NCI-H1417 (cell line): ENCODE measurements around the gene CRMP1.

Source experiments
- DNase-seq, 3 experiments: peaks; one replicate each; lab custom pipeline; 2025; lab: John Stamatoyannopoulos, UW

CRMP1 gene

DNA sequence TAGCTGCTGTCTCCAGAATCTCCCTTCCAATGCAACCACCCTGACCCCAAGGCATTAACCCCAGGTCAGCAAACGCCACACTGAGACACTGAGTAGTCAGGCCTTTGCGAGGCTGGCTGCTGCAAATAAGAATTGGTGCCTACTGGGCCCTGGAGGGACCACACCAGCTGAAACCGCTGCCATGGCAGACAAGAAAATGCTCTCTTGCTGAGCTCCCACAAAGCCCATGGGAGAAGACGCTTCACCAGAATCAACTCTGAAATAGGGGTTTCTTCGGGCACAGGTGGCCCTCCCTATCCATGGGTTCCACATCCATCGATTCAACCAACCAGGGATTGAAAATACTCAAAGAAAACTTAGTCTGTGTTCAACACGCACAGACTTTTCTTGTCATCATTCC is 26.7 kb upstream of the CRMP1 start:
- no peak for DNase-seq

DNA sequence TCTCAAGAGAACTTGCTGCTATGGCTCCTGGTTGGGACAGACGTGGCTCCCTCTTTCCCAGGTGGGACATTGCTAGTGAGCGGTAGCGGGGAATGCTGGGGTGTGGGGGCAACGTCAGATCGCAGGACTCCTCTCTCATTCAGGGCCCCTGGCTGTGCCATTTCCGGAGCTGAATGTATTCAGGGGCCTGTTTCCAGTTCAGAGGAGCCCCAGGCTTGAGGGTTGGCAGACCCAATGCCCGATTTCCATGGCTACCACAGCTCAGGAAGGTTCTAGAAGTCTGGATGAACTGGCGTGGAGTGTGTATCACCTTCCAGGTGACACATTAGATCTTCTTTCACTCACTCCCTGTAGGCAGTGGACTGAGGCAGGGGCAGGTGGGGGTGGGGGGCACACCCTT is 26.2 kb upstream of the CRMP1 start:
- DNase-seq, result no peak

DNA sequence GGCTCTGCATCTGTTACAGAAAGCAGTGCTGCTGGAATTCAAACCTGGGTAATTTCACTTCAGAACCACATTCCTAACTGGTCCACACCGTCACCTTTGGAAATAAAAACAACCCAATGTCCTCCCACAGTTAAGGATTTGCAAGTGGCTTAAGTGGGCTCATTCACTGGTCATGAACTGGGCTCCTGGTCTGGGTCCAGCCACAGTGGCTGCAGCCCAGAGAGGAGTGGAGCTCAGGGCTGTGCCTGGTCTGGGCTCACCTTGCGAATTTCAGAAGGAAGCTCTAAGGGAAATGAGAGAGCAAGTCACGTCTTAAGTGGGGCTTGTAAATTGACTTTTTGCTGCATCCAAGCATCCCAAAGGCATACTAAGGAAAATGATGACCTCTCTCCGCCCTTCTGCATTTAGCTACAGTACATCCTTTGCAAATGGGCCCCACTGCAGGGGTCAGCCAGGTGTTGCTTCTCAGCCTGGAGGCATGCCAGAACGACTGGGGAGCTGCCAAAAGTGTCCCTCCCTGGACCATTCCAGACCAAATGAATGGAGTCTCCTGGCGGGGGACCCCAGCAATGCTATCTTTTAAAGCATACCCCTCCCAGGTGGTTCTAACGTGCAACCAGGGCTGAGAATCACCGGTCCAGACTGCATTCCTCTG is 25.6 kb upstream of the CRMP1 start:
- no peak for DNase-seq

DNA sequence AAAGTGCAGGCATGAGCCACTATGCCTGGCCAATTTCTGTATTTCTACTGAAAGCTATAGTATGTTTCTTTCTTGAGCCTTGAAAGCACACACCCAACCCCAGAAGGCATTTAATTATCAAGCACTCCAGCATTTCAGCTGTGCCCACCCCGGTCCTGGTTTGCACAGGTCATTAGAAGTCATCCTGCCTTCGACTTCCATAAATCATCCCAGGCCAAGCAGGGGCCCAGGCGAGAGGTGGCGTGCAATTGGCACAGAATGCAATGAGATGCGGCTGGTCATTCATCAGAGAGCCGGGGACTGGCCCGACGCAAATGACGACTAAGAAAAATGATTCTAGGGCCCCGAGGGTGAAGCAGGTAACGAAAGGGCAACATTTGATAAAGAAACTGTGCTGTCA is 24.8 kb upstream of the CRMP1 start:
- no peak for DNase-seq

DNA sequence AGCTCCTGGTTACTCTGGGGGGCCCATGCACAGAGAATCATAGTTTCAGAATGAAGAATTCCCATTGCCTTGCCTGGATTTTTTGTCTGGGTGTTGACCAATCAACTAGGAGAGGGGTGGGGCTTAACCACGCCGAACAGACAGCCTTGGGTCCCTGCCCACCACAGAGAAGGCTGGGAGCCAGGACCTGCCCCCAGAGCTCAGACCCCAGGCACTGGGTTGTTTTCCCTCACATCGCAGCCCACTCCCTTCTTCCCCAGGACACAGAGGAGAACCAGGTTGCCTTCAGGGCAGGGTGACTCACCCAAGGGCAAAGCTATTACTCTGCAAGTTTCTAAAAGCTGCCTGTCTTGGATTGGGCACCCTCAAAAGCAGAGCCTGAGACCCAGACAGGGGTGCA is 23.3 kb upstream of the CRMP1 start:
- no peak for DNase-seq

DNA sequence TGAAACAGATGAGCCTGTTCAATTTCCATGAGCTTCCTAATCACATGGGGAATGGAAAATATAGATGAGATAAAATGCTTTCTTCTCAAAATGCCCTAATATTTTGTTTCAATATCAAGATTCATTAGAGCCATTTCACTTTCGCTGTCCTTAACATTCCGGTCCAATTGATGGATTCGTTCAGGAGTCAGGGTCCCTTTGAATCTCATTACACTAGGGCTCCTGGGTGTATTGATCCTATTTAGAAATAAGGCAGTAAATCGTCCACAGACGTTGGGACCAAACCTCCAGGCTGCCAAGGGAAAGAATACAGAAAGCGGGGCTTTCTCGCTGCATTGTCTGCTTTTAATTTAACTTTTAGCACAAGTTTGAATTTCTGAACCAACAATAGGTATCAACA is 20.6 kb upstream of the CRMP1 start:
- no peak for DNase-seq

DNA sequence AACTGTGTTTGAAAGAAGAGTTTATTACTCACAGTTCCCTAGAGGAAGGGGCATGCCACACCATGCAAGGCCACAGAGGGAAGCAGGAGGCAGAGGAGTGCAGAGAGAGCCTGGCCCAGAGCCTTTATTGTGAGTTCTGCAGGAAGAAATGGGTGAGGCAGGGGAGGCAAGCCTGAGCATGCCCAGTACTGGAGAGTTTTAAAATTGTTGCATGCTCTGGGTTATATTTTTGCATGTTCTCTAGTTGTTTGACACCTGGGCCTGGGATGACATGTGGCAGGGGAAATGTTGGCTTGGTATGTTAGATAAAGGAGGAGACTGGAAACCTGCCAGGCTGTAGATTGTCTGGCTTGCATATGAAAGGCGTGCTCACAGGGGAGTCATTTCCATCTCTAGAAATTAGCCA is 19.7 kb upstream of the CRMP1 start:
- DNase-seq, result peak in 2 of 3 experiments; percentile 34 to 38

DNA sequence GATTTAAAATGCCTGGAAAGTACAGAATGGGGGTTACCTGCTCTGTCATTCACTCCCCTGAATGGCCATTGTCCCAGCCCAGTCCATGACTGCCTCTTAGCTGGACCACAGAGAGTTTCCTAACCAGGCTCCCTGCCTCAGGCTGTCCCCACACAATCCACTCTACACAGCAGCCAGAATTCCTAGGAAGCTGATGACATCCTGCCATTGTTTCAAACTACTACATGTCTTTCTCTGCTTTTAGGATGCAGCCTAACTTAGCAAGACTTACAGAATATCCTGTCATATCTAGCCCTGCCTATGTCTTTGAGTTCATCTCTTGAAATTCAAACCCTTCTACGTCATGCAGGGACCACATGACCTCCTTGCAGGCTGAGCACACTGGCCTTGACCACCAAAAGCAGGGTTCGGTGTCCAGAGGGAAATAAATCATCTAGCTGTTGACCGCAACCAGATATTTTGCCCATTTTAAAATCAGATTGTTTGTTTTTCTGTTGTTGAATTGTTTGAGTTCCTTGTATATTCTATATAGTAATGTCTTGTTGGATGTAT is 16.1 kb upstream of the CRMP1 start:
- no peak for DNase-seq

DNA sequence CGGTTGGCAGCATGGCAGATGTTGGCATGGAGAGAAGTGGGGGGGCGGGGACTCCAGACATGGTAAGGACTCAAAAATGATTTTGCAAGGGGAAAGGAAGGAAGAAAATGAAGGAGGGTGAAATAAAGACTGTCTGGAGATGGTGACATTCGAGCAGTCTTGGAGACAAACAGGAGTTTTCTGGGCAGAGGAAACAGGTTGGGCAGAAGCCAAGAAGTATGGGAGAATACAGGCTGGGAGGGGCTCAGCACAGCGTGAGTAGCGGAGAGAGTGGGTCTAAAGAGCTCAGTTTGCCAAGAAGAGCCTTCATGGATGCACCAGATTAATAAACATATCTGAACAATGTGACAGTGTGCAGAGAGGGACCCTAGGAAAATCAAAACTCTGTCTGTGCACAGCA is 13.3 kb upstream of the CRMP1 start:
- no peak for DNase-seq

DNA sequence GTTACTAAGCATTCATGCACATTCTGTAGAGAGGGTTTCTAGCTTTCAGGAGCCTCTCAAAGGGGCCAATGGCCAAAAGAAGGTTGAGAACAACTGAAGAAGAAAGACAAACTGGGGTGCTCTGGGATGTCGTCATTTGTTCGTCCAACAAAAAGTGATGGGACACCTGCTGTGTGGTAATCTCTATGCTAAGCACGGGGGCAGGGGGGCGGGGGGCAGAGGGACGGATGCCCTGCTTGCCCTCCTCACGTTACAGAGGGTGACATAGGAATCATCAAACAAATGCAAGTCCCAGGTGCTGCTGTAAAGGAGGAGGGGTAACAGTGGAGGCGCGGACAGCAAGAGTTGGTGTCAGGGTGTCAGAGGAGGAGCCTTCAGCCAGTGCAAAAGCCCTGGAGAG is 12.8 kb upstream of the CRMP1 start:
- no peak for DNase-seq

DNA sequence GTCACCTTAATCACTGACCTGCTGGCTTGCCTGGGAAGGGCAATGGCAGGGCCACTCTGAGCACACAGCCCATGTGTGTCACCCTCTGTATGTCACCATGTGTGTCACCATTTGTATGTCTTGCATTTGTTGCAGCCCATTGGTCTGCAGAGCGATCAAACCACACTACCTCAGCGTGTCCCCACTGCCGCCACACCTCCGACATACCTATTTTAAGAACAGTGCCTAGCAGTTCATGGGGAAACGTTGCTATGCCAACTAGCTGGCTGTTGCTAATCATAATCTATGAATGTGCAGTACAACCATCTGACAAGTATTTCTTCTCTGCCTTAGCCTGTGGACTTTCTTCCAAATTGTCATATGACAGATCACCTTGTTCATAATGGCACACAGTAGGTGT is 8.0 kb upstream of the CRMP1 start:
- DNase-seq, result no peak

DNA sequence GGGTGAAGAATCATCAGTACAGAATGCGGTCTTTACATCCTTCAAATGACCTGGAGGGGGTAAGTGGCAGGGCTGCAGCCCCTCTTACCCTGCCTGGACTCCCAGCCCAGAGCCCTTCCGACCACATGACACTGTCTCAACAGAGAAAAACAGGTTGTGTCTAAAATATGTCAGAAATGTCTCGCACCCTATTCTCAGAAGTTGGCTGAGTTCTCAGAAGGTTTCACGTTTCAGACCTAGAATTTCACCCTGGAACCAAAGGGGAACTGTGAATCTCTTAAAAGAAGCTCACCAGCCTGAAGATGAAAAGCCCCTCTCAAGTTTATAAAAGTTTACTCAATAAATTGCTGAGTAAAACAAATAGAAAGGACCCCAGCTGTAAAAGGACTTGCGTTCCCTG is 7.0 kb upstream of the CRMP1 start:
- DNase-seq, result no peak

DNA sequence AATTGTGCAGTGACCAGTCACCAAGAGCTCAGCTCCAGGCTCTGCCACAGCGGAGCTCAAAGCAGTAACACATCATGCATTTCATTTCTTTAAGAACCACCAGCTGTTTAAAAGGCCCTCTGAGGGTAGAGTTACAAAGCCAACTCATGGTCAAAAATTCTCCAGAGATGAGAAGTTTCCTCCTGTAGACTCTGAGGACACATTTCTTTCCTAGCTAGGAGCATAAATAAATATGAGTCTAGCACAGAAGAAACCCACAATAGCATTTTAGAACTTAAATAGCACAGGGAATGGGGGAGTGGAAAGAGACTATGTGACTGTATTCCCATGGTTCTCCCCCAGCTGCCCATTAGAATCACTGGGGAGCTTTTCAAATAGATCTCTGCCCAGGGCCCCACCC is 6.5 kb upstream of the CRMP1 start:
- no peak for DNase-seq

DNA sequence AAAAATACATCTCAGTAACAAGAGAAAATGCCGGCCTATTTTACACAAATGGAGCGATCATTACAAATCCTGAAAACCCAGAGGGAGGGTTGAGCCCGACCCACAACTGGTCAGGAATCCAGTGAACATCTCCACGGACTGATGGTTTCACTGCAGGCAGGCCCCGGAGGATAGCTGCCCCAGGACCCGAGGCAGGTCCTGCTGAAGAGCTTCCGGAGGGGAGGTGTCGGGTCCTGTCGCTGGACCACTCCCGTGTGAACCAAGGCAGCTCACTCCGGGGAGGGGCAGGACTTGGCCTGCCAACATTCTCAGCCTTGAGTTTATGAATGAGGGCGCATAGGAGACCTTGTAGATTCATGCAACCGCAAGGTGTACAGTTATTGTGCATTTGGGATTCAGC is 4.8 kb upstream of the CRMP1 start:
- DNase-seq, result no peak

DNA sequence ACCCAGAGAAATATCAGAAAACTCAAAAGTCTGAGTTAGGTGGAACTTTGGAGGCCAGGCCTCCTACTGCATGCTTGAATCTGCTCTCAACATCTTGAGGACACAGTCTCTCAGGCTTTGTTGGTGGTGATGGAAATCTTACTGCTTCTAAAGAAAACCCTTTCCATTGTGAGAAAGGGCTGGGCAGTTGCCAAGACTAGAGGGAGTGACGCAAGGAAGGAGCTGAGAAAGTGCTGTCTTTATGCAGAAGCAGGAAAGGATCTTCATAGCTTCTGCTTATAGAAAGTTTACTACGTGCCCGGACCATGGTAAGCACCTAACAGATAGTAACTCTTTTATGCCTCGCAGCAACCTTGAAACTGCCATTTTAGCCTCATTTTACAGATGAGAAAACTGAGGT is 2.4 kb upstream of the CRMP1 start:
- DNase-seq, result no peak

DNA sequence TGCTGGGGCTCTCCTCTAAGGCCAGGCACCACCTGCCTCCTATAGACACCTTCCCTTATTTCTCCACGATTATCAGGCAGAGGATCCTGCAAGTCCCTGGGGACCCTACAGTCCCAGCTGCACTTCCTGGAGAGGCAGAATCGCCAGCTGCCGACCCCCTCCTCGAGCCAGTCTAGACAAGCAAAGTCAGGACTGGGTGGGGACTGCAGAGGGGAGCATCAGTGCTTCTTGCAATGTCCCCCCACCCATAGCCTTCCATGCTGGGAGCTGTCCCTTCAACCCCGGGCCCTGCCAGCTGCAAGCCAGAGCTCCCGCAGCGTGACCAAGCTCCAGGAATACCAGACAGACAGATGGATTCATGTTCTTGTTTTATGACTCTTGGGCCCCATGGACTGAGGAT is 1.4 kb upstream of the CRMP1 start:
- peak in 2 of 3 experiments; percentile 19 to 66 for DNase-seq

DNA sequence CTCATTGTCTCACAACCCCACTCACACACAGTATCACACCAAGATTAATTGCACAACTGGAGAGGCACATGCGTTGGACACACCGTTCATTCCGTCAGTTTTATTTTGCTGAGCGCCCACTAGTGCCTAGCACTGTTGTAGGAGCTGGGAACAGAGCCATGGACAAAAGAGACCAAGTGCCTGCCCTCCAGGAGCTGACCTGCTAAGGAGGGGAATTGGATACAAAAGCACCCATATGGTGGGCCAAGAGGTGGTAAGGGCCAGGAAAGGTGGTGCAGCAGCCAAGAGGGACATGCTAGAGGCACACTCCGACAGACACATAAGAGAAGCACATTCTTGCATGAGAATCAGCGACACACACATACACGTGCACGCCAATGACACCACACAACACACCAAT is 705 bp upstream of the CRMP1 start:
- no peak for DNase-seq

DNA sequence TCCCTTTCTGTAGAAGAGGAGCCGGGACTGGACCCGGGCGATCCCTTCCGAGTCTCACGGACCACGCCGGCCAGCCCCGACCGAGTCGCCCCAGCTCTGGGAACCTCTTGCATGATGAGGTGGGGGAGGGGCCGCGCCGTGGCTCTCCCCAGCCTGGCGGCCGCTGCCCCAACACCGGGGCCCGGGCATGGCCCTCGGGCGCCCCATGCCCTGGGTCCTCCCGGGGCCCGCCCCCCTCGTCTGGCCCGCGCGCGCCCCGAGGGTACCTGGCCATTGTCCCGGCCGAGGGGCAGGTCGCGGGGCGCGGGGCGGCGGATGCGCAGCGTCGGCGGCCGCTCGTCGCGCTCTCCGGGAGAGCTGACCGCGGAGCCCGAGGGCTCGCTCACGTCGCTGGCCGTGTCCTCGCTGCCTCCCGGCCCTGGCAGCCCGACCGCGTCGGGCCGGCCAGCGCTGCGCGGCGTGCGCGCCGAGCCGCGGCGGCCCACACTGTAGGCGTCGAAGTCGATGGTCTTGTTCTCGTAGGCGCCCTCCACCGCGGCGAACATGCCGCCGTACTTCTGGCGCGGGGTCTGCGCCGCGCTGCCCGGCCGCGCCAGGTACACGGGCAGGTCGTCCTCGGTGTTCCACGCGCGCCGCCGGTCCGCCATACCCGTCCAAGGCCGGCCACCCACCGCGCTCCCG is 423 bp downstream of the CRMP1 start:
- peak; percentile 38 to 72 (median 71) for DNase-seq

DNA sequence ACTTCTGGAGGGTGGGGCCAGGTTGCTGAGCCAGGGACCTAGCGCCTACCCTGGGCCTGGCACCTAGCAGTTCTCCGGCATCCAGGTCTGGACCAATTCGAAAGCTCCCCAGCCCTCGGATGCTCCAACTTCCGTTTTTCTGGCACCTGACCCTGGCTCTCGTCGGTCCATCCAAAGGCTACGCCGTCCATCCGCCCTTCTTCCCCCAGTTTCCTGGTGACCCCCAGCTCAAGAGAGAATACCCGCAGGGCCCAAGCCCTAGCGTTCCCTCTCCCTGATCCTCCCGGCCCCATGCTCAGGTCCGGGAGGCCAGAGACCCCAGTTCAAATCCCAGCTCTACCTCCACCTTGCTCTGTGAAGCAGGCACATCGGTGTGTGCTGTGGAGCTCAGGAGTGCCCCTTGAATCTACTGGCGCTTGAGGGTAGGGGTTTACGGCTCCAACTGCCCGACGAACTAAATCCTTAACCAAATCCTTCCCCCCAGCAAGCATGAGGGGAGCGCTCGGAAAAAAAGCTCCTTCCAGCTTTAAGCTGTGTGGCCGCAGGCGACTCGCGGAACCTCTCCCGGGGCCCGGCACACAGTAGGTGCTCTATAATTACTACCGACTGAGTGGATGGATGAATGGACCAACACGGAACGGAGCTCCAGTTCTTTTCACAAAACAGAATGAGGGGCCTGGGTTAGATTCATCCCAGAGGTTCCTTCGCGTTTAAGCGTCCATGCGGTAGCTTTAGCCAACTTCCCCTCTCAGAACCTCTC is 1.1 kb downstream of the CRMP1 start:
- peak; percentile 38 to 72 (median 63) for DNase-seq

DNA sequence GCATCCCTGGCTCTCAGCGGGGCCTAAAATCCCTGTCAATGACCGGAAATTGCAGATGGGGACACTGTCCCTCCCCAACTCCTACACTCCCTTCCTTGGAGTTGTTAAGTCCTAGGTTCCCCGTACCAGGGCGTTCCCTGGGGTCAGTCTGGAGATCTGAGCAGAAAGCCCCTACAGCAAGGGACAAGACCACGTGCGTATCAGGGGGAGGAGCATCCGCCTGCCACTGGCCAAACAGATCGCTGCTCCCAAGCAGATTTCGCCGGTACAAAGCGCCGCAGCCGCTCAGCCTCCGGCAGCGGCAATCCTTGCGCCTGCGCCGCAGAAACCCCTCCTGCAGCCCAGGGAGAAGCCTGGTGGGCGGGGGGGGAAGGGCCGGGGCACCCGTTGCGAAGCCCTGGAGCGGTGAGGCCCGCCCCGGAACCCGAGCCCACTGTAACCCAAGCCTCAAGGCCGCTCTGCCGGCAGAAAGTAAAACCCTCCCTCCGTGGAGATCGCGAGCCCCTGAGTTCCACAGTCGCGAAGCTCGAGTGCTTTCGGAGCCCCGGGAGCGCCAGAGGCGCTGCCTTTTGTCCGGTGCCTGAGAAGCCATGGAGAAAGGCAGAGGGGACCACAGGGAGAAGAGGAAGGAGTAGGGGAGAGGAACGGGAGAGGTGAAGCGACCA is 2.7 kb downstream of the CRMP1 start:
- DNase-seq, result peak; percentile 92 to 95 (median 94)

DNA sequence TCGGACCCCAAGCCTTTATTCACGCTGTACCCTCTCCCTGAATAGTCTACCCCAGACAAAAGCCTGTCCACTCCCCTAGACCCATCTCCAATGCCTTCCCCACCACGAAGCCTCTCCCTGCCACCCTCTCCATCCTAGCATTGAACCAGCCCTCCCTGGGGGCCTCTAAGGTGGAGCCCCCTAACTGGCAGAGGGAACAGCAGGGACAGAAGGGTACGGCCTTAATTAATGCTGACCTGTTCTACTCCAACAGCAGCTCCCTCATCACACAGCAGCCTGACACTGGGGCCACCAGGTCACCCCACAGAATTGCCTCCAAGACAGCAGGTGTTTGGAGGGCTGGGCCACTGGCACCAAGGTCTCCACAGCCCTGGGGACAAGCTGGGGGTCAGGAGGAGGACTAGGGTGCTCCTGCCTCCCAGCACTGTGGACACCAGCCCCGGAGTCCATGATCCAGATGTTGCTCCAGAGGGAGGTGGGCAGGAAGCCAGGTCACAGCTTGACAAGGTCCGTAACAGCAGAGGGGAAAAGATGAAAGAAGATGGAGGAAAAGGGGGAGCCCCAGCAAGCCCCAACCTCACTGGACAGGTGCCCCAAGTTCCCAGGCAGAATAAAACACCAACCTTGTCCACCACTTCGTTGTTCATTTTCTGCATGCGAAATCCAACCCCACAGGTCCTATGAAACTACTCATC is 3.7 kb downstream of the CRMP1 start:
- peak in 1 of 3 experiments; percentile 39 for DNase-seq
